GM21381 (cell line): Measurements from ENCODE around the gene DNAJC18.

Experiments used
- ATAC-seq: cut with Tn5 transposase; IDR thresholded peaks from one replicate; pipeline ENCODE4 v1.9.1; 2021; ENCODE audit warnings: mild to moderate bottlenecking, moderate library complexity; ENCODE audit not compliant: unreplicated experiment

DNAJC18 gene

GRCh38 chr5:139406963-139407362 lies 32.4 kb downstream of the DNAJC18 start:
- ATAC-seq: no peak

- no peak for ATAC-seq
Observed at GRCh38 chr5:139404484-139404840, 34.9 kb downstream of the DNAJC18 start.

- ATAC-seq: peak; percentile 81
Observed at GRCh38 chr5:139403787-139404483, 35.4 kb downstream of the DNAJC18 start, which contains the start of gene SPATA24. Gene SPATA24 (minus strand): TSS chr5:139404089. CDS start chr5:139404060, 29 bp downstream.

- ATAC-seq: no peak
Observed at GRCh38 chr5:139403418-139403786, 35.9 kb downstream of the DNAJC18 start.

GRCh38 chr5:139402561-139403158 lies 36.7 kb downstream of the DNAJC18 start:
- no peak for ATAC-seq

GRCh38 chr5:139401546-139401945 lies 37.8 kb downstream of the DNAJC18 start:
- no peak for ATAC-seq

GRCh38 chr5:139399501-139400121 lies 39.7 kb downstream of the DNAJC18 start:
- ATAC-seq: peak; percentile 32

GRCh38 chr5:139397921-139398320 lies 41.4 kb downstream of the DNAJC18 start:
- ATAC-seq: no peak

- no peak for ATAC-seq
Observed at GRCh38 chr5:139396691-139397090, 42.6 kb downstream of the DNAJC18 start.

- ATAC-seq: no peak
Observed at GRCh38 chr5:139395844-139396640, 43.3 kb downstream of the DNAJC18 start.

- ATAC-seq: no peak
Observed at GRCh38 chr5:139394654-139395566, 44.4 kb downstream of the DNAJC18 start, which contains the start of gene PROB1. Gene PROB1 (minus strand): TSS chr5:139395104. CDS start chr5:139395081, 23 bp downstream.

- ATAC-seq: no peak
Observed at GRCh38 chr5:139394123-139394653, 45.1 kb downstream of the DNAJC18 start.

- no peak for ATAC-seq
Observed at GRCh38 chr5:139393497-139394122, 45.7 kb downstream of the DNAJC18 start.

- ATAC-seq: peak; percentile 44
Observed at GRCh38 chr5:139392678-139393496, 46.4 kb downstream of the DNAJC18 start.

GRCh38 chr5:139392324-139392677 lies 47.0 kb downstream of the DNAJC18 start:
- ATAC-seq: no peak

GRCh38 chr5:139391570-139392323 lies 47.6 kb downstream of the DNAJC18 start:
- no peak for ATAC-seq

- ATAC-seq: no peak
Observed at GRCh38 chr5:139390639-139391569, 48.4 kb downstream of the DNAJC18 start.
